GM21576 (cell line): ENCODE data around the gene ADAMTSL2.

Experiments
- ATAC-seq: cut with Tn5 transposase; IDR thresholded peaks from one replicate; pipeline ENCODE4 v1.9.1; 2021; ENCODE audit warnings: mild to moderate bottlenecking, moderate library complexity; ENCODE audit not compliant: unreplicated experiment

Gene ADAMTSL2

DNA sequence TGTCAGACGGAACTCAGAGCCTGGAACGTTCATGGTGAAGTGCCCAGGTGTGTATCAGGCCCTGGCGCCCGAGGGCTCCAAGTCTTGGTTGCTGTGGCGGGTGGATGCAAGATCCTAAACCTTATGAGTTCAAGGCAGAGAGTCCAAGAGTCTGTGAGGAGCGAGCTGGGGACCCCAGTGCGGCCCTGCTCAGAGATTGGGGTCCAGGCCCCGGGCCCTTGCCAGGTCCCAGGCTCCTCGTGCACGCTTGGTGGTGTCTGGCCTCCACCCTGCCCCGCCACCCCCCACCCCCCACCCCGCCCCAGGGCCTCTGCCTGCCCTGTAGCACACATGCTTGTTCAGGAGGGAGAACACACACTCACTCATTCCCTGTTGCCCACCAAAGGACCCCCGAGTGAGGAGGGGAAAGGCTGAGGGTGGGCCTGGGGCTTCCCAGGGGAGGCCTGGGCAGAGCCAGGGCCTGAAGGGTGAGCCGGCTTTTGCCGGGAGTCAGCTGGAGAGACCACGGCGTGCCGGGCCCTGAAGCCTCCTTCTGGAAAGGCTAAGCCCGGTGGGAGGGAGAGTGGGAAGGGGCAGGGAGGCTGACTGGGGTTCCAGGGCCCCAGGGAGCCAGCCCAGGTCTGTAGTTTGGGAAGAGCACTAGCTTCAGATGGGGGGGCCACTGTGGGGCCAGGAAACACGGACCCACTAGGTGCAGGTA lies 37.5 kb downstream of the ADAMTSL2 start:
- no peak for ATAC-seq

DNA sequence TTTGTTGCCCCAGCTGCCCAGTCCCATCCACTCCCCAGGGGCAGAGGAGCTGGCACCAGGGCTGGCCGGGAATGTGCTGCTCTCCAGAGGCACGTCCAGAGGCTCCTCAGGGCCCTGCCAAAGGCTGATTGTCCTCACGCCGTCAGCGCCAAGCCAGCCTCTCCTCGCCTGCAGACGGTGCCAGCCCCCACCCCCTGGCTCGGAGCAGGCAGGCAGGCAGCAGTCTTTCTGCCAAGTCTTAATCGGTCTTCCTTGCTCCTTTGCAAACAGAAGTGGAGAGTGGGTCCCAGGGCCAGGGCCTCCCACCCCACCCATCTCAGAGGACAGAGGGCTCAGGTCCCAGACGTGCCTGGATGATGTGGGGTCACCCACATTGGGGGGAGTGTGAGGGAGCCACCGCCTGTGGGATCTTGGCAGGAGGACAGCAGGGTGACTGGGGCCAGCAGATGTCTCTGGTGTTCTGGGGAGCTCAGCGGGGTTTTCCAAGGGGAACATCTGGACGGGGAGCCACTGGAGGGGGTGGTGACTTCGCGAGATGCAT lies 38.4 kb downstream of the ADAMTSL2 start:
- no peak for ATAC-seq

DNA sequence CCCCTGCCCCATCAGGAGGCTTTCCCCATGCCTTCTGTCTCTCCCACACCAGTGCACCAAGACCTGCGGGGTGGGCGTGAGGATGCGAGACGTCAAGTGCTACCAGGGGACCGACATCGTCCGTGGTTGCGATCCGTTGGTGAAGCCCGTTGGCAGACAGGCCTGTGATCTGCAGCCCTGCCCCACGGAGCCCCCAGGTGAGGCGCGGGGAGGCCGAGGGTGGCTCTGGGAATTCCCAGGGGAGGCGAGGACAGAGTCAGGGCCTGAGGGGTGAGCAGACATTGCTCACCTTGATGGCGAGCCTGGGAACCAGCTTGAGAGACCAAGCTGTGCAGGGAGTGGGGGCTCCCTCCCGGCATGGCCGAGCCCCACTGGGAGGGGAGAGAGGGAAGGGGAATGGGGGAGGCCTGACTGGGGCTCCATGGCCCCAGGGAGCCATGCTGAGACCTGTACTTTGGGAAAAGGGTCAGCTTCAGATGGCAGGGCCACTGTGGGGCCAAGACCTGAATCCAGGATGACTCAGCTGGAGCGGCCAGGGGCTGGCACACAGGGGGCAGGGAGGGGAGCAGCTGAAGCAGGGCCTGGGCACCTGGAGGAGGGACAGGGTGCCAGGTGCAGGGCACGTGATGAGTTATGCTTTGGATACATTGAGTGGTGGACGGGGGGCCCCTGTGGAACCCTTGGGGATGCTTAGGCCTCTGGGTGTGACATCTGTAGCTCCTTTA lies 39.4 kb downstream of the ADAMTSL2 start:
- no peak for ATAC-seq

- ATAC-seq = no peak
Measured at GRCh38 chr9:133574771-133575170, 40.3 kb downstream of the ADAMTSL2 start.

- no peak for ATAC-seq
Measured at GRCh38 chr9:133575186-133576030, 40.9 kb downstream of the ADAMTSL2 start.

GRCh38 chr9:133576031-133576874 lies 41.7 kb downstream of the ADAMTSL2 start:
- ATAC-seq = no peak

DNA sequence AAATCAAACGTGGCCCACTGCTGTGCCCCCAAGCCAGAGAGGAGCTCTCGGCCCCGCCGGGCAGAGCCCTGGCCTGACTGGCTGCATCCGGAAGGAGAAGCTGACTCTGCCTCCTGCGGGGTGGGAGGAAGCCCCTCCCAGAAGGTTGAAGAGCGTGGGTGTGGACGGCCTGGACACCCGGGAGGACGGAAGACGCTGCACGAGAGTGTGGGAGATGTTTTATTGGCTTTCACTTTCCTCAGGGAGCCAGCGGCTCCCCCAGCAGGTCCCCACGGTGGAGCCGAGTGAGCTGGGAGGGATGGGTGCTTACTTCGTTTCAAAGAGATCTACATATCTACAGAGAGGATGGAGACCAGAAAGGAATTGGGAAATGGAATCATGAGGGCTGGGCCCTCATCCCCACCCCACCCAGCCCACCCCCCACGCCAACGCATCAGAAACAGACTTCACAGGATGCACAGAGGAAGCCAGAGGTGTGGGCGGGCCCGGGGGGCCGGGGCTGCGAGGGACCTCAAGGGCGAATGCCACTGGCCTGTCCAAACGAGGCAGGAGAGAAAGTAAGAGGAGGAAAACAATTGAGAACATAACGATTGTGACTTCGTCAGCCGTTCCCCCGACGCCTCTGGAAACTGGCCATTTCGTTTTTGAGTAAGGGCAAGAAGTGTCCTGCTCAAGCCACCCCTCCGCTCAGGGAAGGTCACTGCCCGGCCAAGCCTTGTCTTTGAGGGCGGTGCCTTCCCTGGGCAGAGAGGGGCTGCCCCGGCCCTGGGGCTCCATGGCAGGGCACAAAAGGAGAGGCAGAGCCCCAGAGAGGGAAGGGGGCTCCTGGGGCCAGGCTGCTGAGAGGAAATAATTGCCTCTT lies 42.6 kb downstream of the ADAMTSL2 start:
- ATAC-seq = no peak

DNA sequence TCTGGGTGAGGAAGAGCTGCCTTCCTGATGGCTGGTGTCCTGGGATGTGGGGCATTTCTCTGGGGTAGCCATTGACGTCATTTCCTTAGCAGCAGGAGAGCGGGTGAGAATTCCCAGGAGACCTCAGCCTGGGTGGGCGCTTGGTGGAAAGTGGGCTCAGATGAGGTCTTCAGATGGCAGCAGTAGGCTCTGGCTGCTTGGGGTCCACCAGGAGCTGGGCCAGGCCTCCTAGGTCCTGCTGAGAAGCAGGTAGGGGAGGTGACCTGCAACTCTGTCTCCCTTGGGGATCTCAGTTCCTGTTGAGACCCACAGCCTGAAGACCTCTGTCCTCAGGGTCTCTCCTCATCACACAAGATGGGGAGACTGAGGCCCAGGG lies 43.2 kb downstream of the ADAMTSL2 start:
- ATAC-seq = no peak

- no peak for ATAC-seq
Measured at GRCh38 chr9:133578524-133579441, 44.3 kb downstream of the ADAMTSL2 start.

- ATAC-seq = no peak
Measured at GRCh38 chr9:133579601-133580418, 45.3 kb downstream of the ADAMTSL2 start.

DNA sequence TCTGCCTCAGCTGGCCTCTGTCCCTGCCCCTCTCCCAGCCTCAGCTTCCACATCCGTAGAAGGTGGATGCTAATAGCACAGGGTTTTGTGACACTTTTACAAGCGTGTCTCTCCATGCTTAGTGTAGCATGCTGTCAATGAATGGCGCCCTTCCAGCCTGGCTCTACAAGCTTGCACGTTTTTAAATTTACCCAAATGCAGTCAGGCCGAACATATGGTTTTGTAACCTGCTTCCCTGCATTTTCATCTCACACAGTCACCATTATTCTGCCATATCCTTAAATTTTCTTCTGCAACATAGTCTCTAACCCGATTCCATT lies 45.9 kb downstream of the ADAMTSL2 start:
- ATAC-seq = no peak

- ATAC-seq = no peak
Measured at GRCh38 chr9:133581011-133581410, 46.5 kb downstream of the ADAMTSL2 start.

GRCh38 chr9:133581513-133582343 lies 47.2 kb downstream of the ADAMTSL2 start:
- no peak for ATAC-seq

- ATAC-seq = no peak
Measured at GRCh38 chr9:133582501-133583045, 48.1 kb downstream of the ADAMTSL2 start.

DNA sequence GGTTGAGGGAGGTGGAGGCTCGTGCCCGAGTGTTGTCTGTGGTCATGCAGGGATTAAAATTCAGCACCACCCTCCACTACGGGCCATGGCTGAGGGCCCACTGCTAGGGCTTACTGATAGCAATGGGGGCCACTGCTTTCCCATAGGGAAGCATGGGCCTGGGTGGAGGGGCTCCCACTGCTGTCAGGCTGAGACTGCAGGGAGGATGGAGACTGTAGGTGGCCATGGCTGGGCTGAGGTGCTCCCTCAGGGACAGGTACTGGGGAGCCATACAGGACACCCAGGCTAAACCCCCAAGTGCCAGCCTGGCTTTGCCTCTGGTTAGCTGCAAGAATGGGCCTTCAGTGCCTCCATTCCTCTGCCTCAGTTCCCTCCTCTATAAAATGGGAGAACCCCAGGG lies 48.6 kb downstream of the ADAMTSL2 start:
- ATAC-seq = no peak

DNA sequence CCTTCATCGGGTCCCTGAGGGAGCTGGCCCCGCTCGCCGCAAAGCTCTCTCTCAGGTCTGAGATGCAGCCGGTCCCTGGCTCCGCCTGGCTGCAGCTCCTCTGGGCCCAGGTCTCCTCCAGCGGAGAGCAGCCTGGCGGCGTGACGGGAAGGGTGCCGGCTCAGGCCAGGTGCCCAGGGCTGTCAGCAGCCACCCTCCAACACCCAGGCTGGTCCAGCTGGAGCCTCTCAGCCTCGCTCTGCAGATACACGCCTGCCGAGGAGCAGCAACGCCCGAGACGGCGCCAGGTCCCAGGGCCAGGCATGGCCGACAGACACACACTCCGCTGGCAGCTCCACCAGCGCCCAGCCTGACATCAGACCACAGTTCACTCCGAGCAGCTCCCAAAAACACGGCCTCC lies 49.1 kb downstream of the ADAMTSL2 start:
- ATAC-seq = no peak

GRCh38 chr9:133584167-133584558 lies 49.7 kb downstream of the ADAMTSL2 start:
- no peak for ATAC-seq
